Measurements from ENCODE around the gene SLC34A3.

DNA sequence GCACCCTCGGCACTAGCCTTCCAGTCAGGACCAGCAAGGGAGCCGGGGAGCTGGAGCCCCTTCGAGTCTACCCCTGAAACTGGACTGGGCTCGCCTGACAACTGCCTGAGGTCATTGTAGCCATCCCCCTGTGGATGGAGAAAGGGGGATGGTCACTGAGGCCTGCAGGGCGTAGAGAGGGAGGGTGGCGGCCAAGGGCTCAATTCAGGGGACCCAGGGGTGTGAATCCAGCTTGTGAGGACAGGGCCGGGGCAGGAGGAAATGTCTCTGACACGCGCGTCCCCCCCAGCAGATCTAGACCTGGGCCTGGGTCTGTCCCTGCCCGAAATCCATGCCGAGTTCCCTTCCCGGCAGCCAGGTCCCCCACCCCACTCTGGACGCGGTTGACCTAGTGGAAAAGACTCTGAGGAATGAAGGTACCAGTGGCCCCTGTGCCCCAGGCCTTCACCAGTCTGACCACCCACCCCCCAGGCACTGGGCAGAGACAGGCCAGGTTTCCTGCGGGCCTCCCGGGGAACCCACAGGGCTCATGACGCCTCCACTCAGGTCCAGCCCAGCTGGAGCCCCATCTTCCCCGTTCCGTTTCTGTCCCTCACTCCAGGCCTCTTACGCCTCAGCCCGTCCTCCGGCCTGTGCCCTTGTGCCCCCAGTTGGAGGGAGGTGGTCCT lies 805 bp downstream of the SLC34A3 start:
- TF ChIP-seq SP1 (CRISPR knock-in tag; conservative IDR thresholded peaks at IDR 0.05), result no peak
- TF ChIP-seq, protein P1, sequence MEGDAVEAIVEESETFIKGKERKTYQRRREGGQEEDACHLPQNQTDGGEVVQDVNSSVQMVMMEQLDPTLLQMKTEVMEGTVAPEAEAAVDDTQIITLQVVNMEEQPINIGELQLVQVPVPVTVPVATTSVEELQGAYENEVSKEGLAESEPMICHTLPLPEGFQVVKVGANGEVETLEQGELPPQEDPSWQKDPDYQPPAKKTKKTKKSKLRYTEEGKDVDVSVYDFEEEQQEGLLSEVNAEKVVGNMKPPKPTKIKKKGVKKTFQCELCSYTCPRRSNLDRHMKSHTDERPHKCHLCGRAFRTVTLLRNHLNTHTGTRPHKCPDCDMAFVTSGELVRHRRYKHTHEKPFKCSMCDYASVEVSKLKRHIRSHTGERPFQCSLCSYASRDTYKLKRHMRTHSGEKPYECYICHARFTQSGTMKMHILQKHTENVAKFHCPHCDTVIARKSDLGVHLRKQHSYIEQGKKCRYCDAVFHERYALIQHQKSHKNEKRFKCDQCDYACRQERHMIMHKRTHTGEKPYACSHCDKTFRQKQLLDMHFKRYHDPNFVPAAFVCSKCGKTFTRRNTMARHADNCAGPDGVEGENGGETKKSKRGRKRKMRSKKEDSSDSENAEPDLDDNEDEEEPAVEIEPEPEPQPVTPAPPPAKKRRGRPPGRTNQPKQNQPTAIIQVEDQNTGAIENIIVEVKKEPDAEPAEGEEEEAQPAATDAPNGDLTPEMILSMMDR (IDR thresholded peaks at IDR 0.05), result no peak
- no peak for TF ChIP-seq ZBTB21 (CRISPR knock-in tag; IDR thresholded peaks at IDR 0.05; ENCODE audit: borderline replicate concordance)
- TF ChIP-seq FOXP1 (CRISPR knock-in tag; IDR thresholded peaks at IDR 0.05; ENCODE audit: borderline replicate concordance), result no peak
- TF ChIP-seq, protein P2, sequence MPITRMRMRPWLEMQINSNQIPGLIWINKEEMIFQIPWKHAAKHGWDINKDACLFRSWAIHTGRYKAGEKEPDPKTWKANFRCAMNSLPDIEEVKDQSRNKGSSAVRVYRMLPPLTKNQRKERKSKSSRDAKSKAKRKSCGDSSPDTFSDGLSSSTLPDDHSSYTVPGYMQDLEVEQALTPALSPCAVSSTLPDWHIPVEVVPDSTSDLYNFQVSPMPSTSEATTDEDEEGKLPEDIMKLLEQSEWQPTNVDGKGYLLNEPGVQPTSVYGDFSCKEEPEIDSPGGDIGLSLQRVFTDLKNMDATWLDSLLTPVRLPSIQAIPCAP (CRISPR knock-in tag; IDR thresholded peaks at IDR 0.05), result no peak
- TF ChIP-seq, protein P3, sequence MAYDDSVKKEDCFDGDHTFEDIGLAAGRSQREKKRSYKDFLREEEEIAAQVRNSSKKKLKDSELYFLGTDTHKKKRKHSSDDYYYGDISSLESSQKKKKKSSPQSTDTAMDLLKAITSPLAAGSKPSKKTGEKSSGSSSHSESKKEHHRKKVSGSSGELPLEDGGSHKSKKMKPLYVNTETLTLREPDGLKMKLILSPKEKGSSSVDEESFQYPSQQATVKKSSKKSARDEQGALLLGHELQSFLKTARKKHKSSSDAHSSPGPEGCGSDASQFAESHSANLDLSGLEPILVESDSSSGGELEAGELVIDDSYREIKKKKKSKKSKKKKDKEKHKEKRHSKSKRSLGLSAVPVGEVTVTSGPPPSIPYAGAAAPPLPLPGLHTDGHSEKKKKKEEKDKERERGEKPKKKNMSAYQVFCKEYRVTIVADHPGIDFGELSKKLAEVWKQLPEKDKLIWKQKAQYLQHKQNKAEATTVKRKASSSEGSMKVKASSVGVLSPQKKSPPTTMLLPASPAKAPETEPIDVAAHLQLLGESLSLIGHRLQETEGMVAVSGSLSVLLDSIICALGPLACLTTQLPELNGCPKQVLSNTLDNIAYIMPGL (CRISPR knock-in tag; IDR thresholded peaks at IDR 0.05), result no peak
- no peak for TF ChIP-seq JUN (CRISPR knock-in tag; IDR thresholded peaks at IDR 0.05)
- TF ChIP-seq, protein P4, sequence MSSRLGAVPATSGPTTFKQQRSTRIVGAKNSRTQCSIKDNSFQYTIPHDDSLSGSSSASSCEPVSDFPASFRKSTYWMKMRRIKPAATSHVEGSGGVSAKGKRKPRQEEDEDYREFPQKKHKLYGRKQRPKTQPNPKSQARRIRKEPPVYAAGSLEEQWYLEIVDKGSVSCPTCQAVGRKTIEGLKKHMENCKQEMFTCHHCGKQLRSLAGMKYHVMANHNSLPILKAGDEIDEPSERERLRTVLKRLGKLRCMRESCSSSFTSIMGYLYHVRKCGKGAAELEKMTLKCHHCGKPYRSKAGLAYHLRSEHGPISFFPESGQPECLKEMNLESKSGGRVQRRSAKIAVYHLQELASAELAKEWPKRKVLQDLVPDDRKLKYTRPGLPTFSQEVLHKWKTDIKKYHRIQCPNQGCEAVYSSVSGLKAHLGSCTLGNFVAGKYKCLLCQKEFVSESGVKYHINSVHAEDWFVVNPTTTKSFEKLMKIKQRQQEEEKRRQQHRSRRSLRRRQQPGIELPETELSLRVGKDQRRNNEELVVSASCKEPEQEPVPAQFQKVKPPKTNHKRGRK (CRISPR knock-in tag; IDR thresholded peaks at IDR 0.05; ENCODE audit: borderline replicate concordance), result no peak

Measured in WTC11 (cell line).